Kidney (tissue), 14 donors: ENCODE data around the gene SPNS2. TPM values are rescaled to one million over a fixed set of nuclear protein-coding genes. Genes with fewer than 3 reads are reported as not detected.

ENCODE experiments used
- DNase-seq, 5 donors: peaks; one replicate each; pipeline ENCODE4 v3.0.0-alpha.2; 2013 to 2020
- FAIRE-seq: peaks from 2 replicates; lab custom pipeline; 2012; peaks lifted over from hg19 to GRCh38; lab: Jason Lieb, UNC
- H3K27ac ChIP-seq, 2 donors: one replicate each; pipeline ENCODE4 v1.7.0; 2013; ENCODE audit warnings: low read depth in 2 of 2, low read length in 2 of 2, inconsistent platforms in 1 of 2
- H3K27me3 ChIP-seq: one replicate; pipeline ENCODE4 v1.7.1; 2013; ENCODE audit warnings: low read length, inconsistent platforms; ENCODE audit not compliant: control insufficient read depth, insufficient read depth
- H3K36me3 ChIP-seq, 3 donors: one replicate each; pipeline versions ENCODE4 v1.7.0 to v1.7.1; 2013; ENCODE audit warnings: low read length in 3 of 3, control low read depth in 1 of 3, inconsistent platforms in 1 of 3; ENCODE audit not compliant: insufficient read depth in 3 of 3, control insufficient read depth in 2 of 3
- H3K4me1 ChIP-seq, 3 donors: one replicate each; pipeline versions ENCODE4 v1.7.0 to v1.7.1; 2013; ENCODE audit warnings: low read length in 3 of 3, inconsistent platforms in 1 of 3, low read depth in 1 of 3; ENCODE audit not compliant: control insufficient read depth in 2 of 3, insufficient read depth in 2 of 3
- H3K4me3 ChIP-seq, 3 donors: one replicate each; pipeline versions ENCODE4 v1.7.0 to v1.8.1; 2013; ENCODE audit warnings: low read length in 3 of 3, control low read depth in 1 of 3, inconsistent platforms in 1 of 3
- H3K9ac ChIP-seq, 3 donors: one replicate each; pipeline versions ENCODE4 v1.7.0 to v1.7.1; 2013; ENCODE audit warnings: low read length in 3 of 3, control low read depth in 1 of 3, inconsistent platforms in 1 of 3
- H3K9me3 ChIP-seq, 3 donors: one replicate each; pipeline versions ENCODE4 v1.7.0 to v1.7.1; 2013; ENCODE audit warnings: low read length in 3 of 3, control low read depth in 1 of 3, inconsistent platforms in 1 of 3; ENCODE audit not compliant: control insufficient read depth in 2 of 3, insufficient read depth in 1 of 3
- CTCF ChIP-seq: IDR thresholded peaks from 3 replicates; pipeline ENCODE4 v1.5.1; 2012; ENCODE audit warnings: mild to moderate bottlenecking, moderate library complexity, borderline replicate concordance; ENCODE audit not compliant: insufficient read depth; ENCODE audit errors: extremely low read depth
- intact Hi-C: fragments of 100-400 bp; cut with DNase I; formaldehyde crosslinking; loops from one replicate; pipeline ENCODE4 v1.11.1; 2022
- polyA plus RNA-seq: library from polyadenylated mRNA; stranded (reverse); fragments of 350-450 nt; fragmentation: Illumina TruSeq; extraction: RNeasy Lipid Tissue Mini Kit (QIAGEN cat#74804); gene quantifications from one replicate; pipeline ENCODE4 v1.2.3, GENCODE V29; 2014; ENCODE audit warnings: low read depth, low replicate concordance; ENCODE audit not compliant: insufficient read depth
- total RNA-seq: library from RNA; stranded (reverse); fragmentation: NEBNext Ultra II Directional; extraction: Animal tissue kit (Norgen Biotek cat#: 25700); gene quantifications from one replicate; pipeline ENCODE4 v1.2.1, GENCODE V29; 2021
- donor health status: control.
- donor health status: control.
- donor health status: control.
- donor health status: control.
- donor health status: control.
- donor health status: DM: yes; HTN: yes; CAD: no.
- donor health status: Normal renal cell carcinoma (clear cell type).

The SPNS2 gene
- total and polyA plus RNA-seq, 2 donors from 2014 or later: 60.5 to 75.1 TPM

GRCh38 chr17:4483012-4483840, 15.5 kb upstream of the SPNS2 start:
- Histone ChIP-seq H3K4me3 (no peak overlapping the region), H3K27ac (peak overlapping the region; percentile 72 to 82), H3K27me3 (no peaks in the 10 kb centered on the region), H3K4me1 (peaks cover 0 to 34% (median 12%) of the 10 kb centered on the region in 3 donors), H3K9ac (peak overlapping the region in 1 of 3 donors; percentile 58), H3K36me3 (no peaks in the 10 kb centered on the region), H3K9me3 (no peaks in the 10 kb centered on the region)
- FAIRE-seq (no peak), DNase-seq (peak in 2 of 5 donors; percentile 50 to 78)
- TF ChIP-seq CTCF: no peak
- intact Hi-C loops: no loop called here

GRCh38 chr17:4485676-4486646, 12.7 kb upstream of the SPNS2 start:
- no peaks in the 10 kb centered on the region for H3K27me3 ChIP-seq
- H3K9ac ChIP-seq: no peak overlapping the region
- DNase-seq (peak in 1 of 5 donors; percentile 75), FAIRE-seq (no peak)
- H3K4me3 ChIP-seq: no peak overlapping the region
- no peaks in the 10 kb centered on the region for H3K9me3 ChIP-seq
- H3K27ac ChIP-seq: no peak overlapping the region
- TF ChIP-seq CTCF: no peak
- H3K4me1 ChIP-seq: peaks cover 0 to 15% (median 8%) of the 10 kb centered on the region in 3 donors
- no peaks in the 10 kb centered on the region for H3K36me3 ChIP-seq
- intact Hi-C loops: no loop called here

DNA sequence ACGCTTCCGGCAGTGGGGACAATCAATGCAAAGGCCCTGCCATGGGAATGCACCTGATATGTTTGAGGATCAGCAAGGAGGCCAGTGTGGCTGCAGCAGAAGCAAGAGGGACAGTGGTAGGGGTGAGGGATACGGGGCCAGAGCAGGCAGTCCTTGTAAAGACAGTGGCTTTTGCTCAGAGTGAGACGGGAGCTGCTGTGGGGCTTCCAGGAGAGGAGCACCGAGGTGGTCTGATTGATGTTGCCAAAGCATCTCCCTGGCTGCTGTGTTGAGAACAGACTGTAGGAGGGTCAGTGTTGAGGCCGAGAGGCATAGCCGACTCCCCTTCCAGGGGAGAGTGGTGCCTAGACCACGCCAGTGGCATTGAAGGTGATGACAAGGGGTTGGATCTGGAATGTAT, 11.4 kb upstream of the SPNS2 start:
- FAIRE-seq: no peak
- peaks cover 0 to 10% (median 8%) of the 10 kb centered on the region in 3 donors for H3K4me1 ChIP-seq

More for the DNA sequence above, 11.4 kb upstream of the SPNS2 start:
- Histone ChIP-seq H3K9ac (no peak overlapping the region), H3K27me3 (no peaks in the 10 kb centered on the region), H3K4me3 (no peak overlapping the region), H3K27ac (no peak overlapping the region), H3K36me3 (no peaks in the 10 kb centered on the region), H3K9me3 (no peaks in the 10 kb centered on the region)
- intact Hi-C loops: no loop called here
- DNase-seq: no peak
- no peak for TF ChIP-seq CTCF
